Measurements from ENCODE around the gene FAM163A. TPM values are rescaled to one million over a fixed set of nuclear protein-coding genes. Genes with fewer than 3 reads are reported as not detected.
"Not testable (repeated sequence)": the region's sequence is repeated elsewhere in the genome, so short reads cannot be mapped to it uniquely, and the experiment has no call there.

FAM163A gene
- total RNA-seq, 5 donors from 2014 or later (not counting 1 experiment from before 2014, with no cell fraction given) = 0.25 TPM; not detected in 4

DNA sequence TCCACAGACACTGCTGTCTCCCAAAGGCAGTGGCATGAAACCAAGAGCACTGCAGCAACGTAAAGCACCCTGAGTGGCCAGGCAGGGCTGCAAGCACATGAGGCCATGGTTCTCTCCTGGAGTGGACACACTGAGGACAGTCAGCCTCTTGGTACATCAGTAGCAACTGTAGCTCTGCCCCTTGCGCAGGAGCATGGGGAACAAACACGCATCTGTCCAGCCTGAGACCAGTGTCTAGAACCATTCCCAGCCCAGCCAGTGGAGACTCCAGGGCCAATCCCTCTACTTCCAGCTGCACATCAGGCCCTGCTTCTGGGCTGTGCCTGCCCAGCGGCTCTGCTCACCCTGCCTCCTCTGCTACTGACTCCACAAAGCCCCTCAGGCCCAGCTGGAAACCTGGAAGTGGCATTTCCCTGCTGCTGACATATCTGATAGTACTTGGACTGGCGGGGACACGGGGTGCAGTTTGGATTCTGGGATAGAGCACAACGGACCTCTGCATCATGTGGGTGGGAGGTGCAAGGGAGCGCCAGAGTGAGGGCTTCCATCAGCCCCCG is 85.5 kb downstream of the FAM163A start:
- DNase-seq = no peak
- Mint-ChIP-seq H3K4me3 (no peak overlapping the region), H3K9me3 (no peaks in the 10 kb centered on the region), H3K27ac (no peak overlapping the region), H3K36me3 (no peaks in the 10 kb centered on the region), H3K27me3 (peaks cover 0 to 5% of the 10 kb centered on the region in 2 donors), H3K4me1 (peaks cover 25 to 35% (median 34%) of the 10 kb centered on the region in 3 donors)
- no peaks in the 10 kb centered on the region for H3K9me3 ChIP-seq
- WGBS (ENCODE audit: insufficient coverage) = 92% methylated on average over 8 of the region's 9 CpGs
- no peak overlapping the region for H3K4me3 ChIP-seq (ENCODE audit: control insufficient read depth in 1 of 2, extremely low read depth in 1 of 2, low read length in 1 of 2)
- ChIA-PET POLR2A (interaction anchor here (0.6 to 1.0 kb wide), 2 partner anchors 14 to 39 kb away, joined by 6 to 9 read pairs; no protein-coding TSS in a partner anchor), CTCF (interaction anchor here in 1 of 2 donors (0.9 to 1.1 kb wide), 3 partner anchors 14 to 351 kb away, joined by 3 to 6 read pairs (median 4); no protein-coding TSS in a partner anchor)
- H3K27ac ChIP-seq (ENCODE audit: low read length) = no peak overlapping the region
- H3K27me3 ChIP-seq (replicated peaks in 1 of 2; ENCODE audit: control insufficient read depth in 2 of 2, extremely low read depth in 1 of 2, insufficient read depth in 2 of 2, low read length in 1 of 2) = peaks cover 0 to 9% of the 10 kb centered on the region in 2 experiments
- H3K36me3 ChIP-seq (ENCODE audit: control insufficient read depth in 2 of 2, extremely low read depth in 1 of 2, insufficient read depth in 1 of 2, low read length in 1 of 2) = no peaks in the 10 kb centered on the region
- ATAC-seq (replicated peaks in 1 of 4) = no peak
- H3K4me1 ChIP-seq (ENCODE audit: control insufficient read depth in 1 of 2, extremely low read depth in 1 of 2, insufficient read depth in 2 of 2, low read length in 2 of 2) = peaks cover 11 to 16% of the 10 kb centered on the region in 2 experiments

DNA sequence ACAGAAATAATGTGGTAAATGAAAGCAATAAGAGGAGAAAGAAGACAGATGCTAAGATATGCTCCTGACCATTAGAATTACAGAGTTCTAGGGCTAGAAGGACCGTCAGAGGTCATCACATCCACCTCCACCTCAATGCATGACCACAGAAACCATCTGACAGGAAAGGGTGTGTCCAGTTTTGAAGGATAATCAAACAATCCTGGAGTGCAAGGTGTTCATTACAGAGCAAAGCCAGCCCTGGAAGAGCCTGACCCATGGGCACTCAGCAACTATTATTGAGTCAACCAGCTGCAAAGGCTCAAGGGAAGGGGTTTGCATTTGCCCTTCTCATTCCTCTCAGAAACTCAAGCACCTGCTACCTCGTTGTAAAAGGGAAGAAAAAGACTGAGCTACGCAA is 88.1 kb downstream of the FAM163A start:
- H3K4me1 ChIP-seq (ENCODE audit: control insufficient read depth in 1 of 2, extremely low read depth in 1 of 2, insufficient read depth in 2 of 2, low read length in 2 of 2) = peaks cover 11 to 16% of the 10 kb centered on the region in 2 experiments
- Mint-ChIP-seq H3K36me3 (peaks cover 4% of the 10 kb centered on the region), H3K27me3 (no peaks in the 10 kb centered on the region), H3K4me3 (peak overlapping the region; percentile 50 to 72 (median 56)), H3K4me1 (peaks cover 25 to 35% (median 26%) of the 10 kb centered on the region in 3 donors), H3K9me3 (no peaks in the 10 kb centered on the region), H3K27ac (peak overlapping the region; percentile 85 to 89)
- ChIA-PET CTCF (interaction anchor here (0.8 to 1.9 kb wide), 4 partner anchors 17 to 109 kb away, joined by 3 to 15 read pairs (median 4); no protein-coding TSS in a partner anchor), POLR2A (interaction anchor here in 1 of 2 donors (0.6 kb wide), 1 partner anchor 35 kb away, joined by 4 read pairs; no protein-coding TSS in a partner anchor)
- DNase-seq = no peak
- ATAC-seq (replicated peaks in 1 of 4) = peak in 1 of 4 experiments; percentile 9
- H3K9me3 ChIP-seq = no peaks in the 10 kb centered on the region
- peak overlapping the region; percentile 52 for H3K27ac ChIP-seq (ENCODE audit: low read length)
- peaks cover 0 to 6% of the 10 kb centered on the region in 2 experiments for H3K27me3 ChIP-seq (replicated peaks in 1 of 2; ENCODE audit: control insufficient read depth in 2 of 2, extremely low read depth in 1 of 2, insufficient read depth in 2 of 2, low read length in 1 of 2)
- WGBS (ENCODE audit: insufficient coverage) = no CpG with 5 or more reads among the region's 3 CpGs
- H3K4me3 ChIP-seq (ENCODE audit: control insufficient read depth in 1 of 2, extremely low read depth in 1 of 2, low read length in 1 of 2) = no peak overlapping the region
- no peaks in the 10 kb centered on the region for H3K36me3 ChIP-seq (ENCODE audit: control insufficient read depth in 2 of 2, extremely low read depth in 1 of 2, insufficient read depth in 1 of 2, low read length in 1 of 2)

DNA sequence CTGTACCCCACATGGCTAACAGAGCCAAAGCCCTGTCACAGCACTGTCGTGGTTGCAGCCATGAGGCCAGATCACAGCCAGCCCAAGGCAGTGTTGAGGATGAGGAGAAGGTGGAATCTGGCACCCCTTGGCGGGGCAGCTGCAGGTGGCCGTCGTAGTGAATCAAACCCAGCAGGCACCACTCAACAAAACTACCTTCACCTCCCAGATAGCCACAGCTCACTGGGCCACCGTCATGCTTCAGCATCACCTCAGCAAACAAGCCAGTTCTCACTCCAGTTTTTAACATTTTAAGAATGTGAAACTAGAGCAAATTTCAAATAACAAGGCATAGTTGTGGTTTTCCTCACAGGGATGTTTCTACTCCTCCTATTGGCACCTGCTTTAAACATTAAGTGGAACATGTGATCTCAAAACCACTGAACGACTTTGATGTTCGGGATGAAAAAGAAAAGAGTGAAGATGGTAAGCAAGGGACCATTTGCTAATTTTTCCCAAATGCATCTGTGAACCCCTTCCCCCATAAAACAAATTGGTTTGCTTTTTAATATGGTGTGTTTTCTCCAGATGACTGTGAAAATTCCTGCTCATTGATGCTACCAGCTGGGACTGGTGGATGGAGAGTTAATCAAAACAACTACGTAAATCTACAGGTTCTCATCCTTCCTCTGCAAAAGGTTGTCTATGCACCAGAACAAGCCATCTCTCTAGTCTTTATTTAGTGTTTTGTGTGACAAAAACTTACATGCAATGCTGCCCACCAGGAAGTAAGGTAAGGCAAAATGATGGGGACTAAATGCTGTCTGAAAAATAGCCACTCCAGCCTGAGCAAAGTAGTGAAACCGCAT is 89.0 kb downstream of the FAM163A start:
- no peaks in the 10 kb centered on the region for H3K9me3 Mint-ChIP-seq
- H3K4me3 ChIP-seq (ENCODE audit: control insufficient read depth in 1 of 2, extremely low read depth in 1 of 2, low read length in 1 of 2) = peak overlapping the region in 1 of 2 donors; percentile 15
- WGBS (ENCODE audit: insufficient coverage) = 0% methylated on average over 1 of the region's 9 CpGs
- peaks cover 0 to 6% of the 10 kb centered on the region in 2 experiments for H3K27me3 ChIP-seq (replicated peaks in 1 of 2; ENCODE audit: control insufficient read depth in 2 of 2, extremely low read depth in 1 of 2, insufficient read depth in 2 of 2, low read length in 1 of 2)
- ChIA-PET CTCF (interaction anchor here (0.8 to 1.8 kb wide), 3 partner anchors 17 to 110 kb away, joined by 3 to 15 read pairs (median 4); no protein-coding TSS in a partner anchor), POLR2A (interaction anchor here in 1 of 2 donors (0.6 to 0.7 kb wide), 2 partner anchors 34 to 122 kb away, joined by 4 to 8 read pairs; no protein-coding TSS in a partner anchor)
- H3K4me1 Mint-ChIP-seq = peaks cover 25 to 35% (median 26%) of the 10 kb centered on the region in 3 donors
- ATAC-seq (replicated peaks in 1 of 4) = peak; percentile 65 to 90 (median 80)
- DNase-seq = peak in 6 of 35 experiments; percentile 14 to 57 (median 24)
- H3K27me3 Mint-ChIP-seq = no peaks in the 10 kb centered on the region
- peak overlapping the region; percentile 50 to 72 (median 56) for H3K4me3 Mint-ChIP-seq
- H3K4me1 ChIP-seq (ENCODE audit: control insufficient read depth in 1 of 2, extremely low read depth in 1 of 2, insufficient read depth in 2 of 2, low read length in 2 of 2) = peaks cover 11 to 16% of the 10 kb centered on the region in 2 experiments
- H3K27ac ChIP-seq (ENCODE audit: low read length) = peak overlapping the region; percentile 52
- H3K36me3 ChIP-seq (ENCODE audit: control insufficient read depth in 2 of 2, extremely low read depth in 1 of 2, insufficient read depth in 1 of 2, low read length in 1 of 2) = no peaks in the 10 kb centered on the region
- H3K27ac Mint-ChIP-seq = peak overlapping the region; percentile 85 to 89
- peaks cover 4% of the 10 kb centered on the region for H3K36me3 Mint-ChIP-seq
- H3K9me3 ChIP-seq = no peaks in the 10 kb centered on the region

DNA sequence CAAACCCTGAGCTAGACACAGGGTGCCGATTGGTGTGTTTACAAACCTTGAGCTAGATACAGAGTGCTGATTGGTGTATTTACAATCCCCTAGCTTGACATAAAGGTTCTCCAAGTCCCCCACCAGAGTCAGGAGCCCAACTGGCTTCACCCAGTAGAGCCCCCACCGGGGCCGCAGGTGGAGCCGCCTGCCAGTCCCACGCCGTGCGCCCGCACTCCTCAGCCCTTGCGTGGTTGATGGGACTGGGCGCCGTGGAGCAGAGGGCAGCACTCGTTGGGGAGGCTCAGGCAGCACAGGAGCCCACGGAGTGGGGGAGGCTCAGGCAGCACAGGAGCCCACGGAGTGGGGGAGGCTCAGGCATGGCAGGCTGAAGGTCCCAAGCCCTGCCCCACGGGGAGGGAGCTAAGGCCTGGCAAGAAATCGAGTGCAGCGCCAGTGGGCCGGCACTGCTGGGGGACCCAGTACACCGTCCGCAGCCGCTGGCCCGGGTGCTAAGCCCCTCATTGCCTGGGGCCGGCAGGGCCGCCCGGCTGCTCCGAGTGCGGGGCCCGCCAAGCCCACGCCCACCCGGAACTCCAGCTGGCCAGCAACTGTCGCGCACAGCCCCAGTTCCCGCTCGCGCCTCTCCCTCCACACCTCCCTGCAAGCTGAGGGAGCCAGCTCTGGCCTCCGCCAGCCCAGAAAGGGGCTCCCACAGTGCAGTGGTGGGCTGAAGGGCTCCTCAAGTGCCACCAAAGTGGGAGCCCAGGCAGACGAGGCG is 93.8 kb downstream of the FAM163A start:
- H3K27me3 ChIP-seq (replicated peaks in 1 of 2; ENCODE audit: control insufficient read depth in 2 of 2, extremely low read depth in 1 of 2, insufficient read depth in 2 of 2, low read length in 1 of 2); H3K9me3 ChIP-seq; POLR2A ChIA-PET; DNase-seq; CTCF ChIA-PET; H3K4me1 ChIP-seq (ENCODE audit: control insufficient read depth in 1 of 2, extremely low read depth in 1 of 2, insufficient read depth in 2 of 2, low read length in 2 of 2); H3K27ac ChIP-seq (ENCODE audit: low read length); ATAC-seq (replicated peaks in 1 of 4); H3K36me3 ChIP-seq (ENCODE audit: control insufficient read depth in 2 of 2, extremely low read depth in 1 of 2, insufficient read depth in 1 of 2, low read length in 1 of 2); H3K4me3 Mint-ChIP-seq; H3K27ac Mint-ChIP-seq; H3K4me3 ChIP-seq (ENCODE audit: control insufficient read depth in 1 of 2, extremely low read depth in 1 of 2, low read length in 1 of 2); H3K9me3 Mint-ChIP-seq; H3K27me3 Mint-ChIP-seq: not testable (repeated sequence)
- 97% methylated on average over 35 of the region's 38 CpGs for WGBS (ENCODE audit: insufficient coverage)
- Mint-ChIP-seq H3K4me1 (peaks cover 7 to 11% (median 11%) of the 10 kb centered on the region in 3 donors), H3K36me3 (peaks cover 16% of the 10 kb centered on the region)

DNA sequence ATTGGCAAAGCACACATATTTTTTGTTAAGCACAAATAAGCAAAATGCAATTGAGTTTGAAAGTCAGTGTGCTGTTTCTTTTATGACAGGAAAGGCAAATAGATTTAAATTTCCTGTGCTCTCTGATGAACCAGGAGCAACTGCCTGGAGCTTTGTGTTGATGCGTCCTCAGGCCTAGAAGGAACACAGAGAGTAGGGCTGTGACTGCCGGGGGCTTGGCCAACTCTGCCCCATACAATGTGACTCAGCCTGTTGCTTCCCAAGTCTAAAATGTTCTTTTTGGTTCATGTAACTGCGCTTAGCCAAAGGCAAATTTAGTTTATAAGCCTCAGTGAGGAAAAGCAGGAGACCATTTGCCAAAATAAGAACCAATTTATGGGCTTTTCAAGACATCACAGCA is 97.0 kb downstream of the FAM163A start:
- Mint-ChIP-seq H3K36me3 (peaks cover 27% of the 10 kb centered on the region), H3K4me1 (no peaks in the 10 kb centered on the region), H3K9me3 (no peaks in the 10 kb centered on the region), H3K27ac (no peak overlapping the region), H3K27me3 (no peaks in the 10 kb centered on the region), H3K4me3 (no peak overlapping the region)
- ChIA-PET CTCF (interaction anchor here in 1 of 2 donors (1.3 kb wide), 1 partner anchor 30 kb away, joined by 3 read pairs; no protein-coding TSS in a partner anchor), POLR2A (interaction anchor here in 1 of 2 donors (0.5 kb wide), 1 partner anchor 24 kb away, joined by 4 read pairs; no protein-coding TSS in a partner anchor)
- DNase-seq = no peak
- WGBS (ENCODE audit: insufficient coverage) = 100% methylated on average over 3 of the region's 3 CpGs
- H3K9me3 ChIP-seq = no peaks in the 10 kb centered on the region
- H3K27me3 ChIP-seq (replicated peaks in 1 of 2; ENCODE audit: control insufficient read depth in 2 of 2, extremely low read depth in 1 of 2, insufficient read depth in 2 of 2, low read length in 1 of 2) = no peaks in the 10 kb centered on the region
- no peak overlapping the region for H3K27ac ChIP-seq (ENCODE audit: low read length)
- ATAC-seq (replicated peaks in 1 of 4) = no peak
- peaks cover 2 to 3% of the 10 kb centered on the region in 2 donors for H3K36me3 ChIP-seq (ENCODE audit: control insufficient read depth in 2 of 2, extremely low read depth in 1 of 2, insufficient read depth in 1 of 2, low read length in 1 of 2)
- H3K4me3 ChIP-seq (ENCODE audit: control insufficient read depth in 1 of 2, extremely low read depth in 1 of 2, low read length in 1 of 2) = no peak overlapping the region
- H3K4me1 ChIP-seq (ENCODE audit: control insufficient read depth in 1 of 2, extremely low read depth in 1 of 2, insufficient read depth in 2 of 2, low read length in 2 of 2) = no peaks in the 10 kb centered on the region

All from T-cell (primary cell).